SK-N-SH treated with all-trans-retinoic acid at 6 μM for 48 hours (cell line): ENCODE measurements around the gene TPST2.

ENCODE experiments used
- ATAC-seq: fragments of 200-7000 bp; cut with Tn5 transposase; 3 replicates; pipeline ENCODE4 v1.9.1; 2020; ENCODE audit warnings: mild to moderate bottlenecking, moderate library complexity
- ARNTL ChIP-seq: fragments of 450-650 bp; formaldehyde crosslinking; IDR thresholded peaks from 2 replicates; pipeline ENCODE4 v1.5.0; 2020; ENCODE audit warnings: low read depth, mild to moderate bottlenecking, moderate library complexity, borderline replicate concordance
- CSDC2 ChIP-seq: fragments of 250-450 bp; sonication (Bioruptor Pico); IDR thresholded peaks from 2 replicates; pipeline ENCODE4 v1.5.0; 2020; ENCODE audit warnings: mild to moderate bottlenecking, moderate library complexity
- ESRRG ChIP-seq: fragments of 250-450 bp; sonication (Bioruptor Pico); IDR thresholded peaks from 2 replicates; pipeline ENCODE4 v1.6.1; 2021; ENCODE audit warnings: mild to moderate bottlenecking
- GLIS3 ChIP-seq: fragments of 250-450 bp; sonication (Bioruptor Pico); IDR thresholded peaks from 2 replicates; pipeline ENCODE4 v1.5.0; 2020; ENCODE audit warnings: mild to moderate bottlenecking, moderate library complexity
- ISL1 ChIP-seq: fragments of 250-450 bp; sonication (Bioruptor Pico); IDR thresholded peaks from 2 replicates; pipeline ENCODE4 v2.1.2; 2022; ENCODE audit warnings: mild to moderate bottlenecking, moderate library complexity
- OSR1 ChIP-seq: fragments of 250-450 bp; sonication (Bioruptor Pico); IDR thresholded peaks from 2 replicates; pipeline ENCODE4 v1.8.0; 2022; ENCODE audit warnings: moderate library complexity, mild to moderate bottlenecking, inconsistent platforms
- PATZ1 ChIP-seq: fragments of 250-450 bp; sonication (Bioruptor Pico); IDR thresholded peaks from 2 replicates; pipeline ENCODE4 v1.8.0; 2020; ENCODE audit warnings: mild to moderate bottlenecking, moderate library complexity, borderline replicate concordance
- PPARA ChIP-seq: fragments of 250-450 bp; sonication (Bioruptor Pico); IDR thresholded peaks from 2 replicates; pipeline ENCODE4 v1.5.0; 2020; ENCODE audit warnings: mild to moderate bottlenecking, borderline replicate concordance
- RARB ChIP-seq: fragments of 250-450 bp; sonication (Bioruptor Pico); IDR thresholded peaks from 2 replicates; pipeline ENCODE4 v1.8.0; 2021; ENCODE audit warnings: mild to moderate bottlenecking, moderate library complexity
- SNAI2 ChIP-seq: fragments of 250-450 bp; sonication (Bioruptor Pico); IDR thresholded peaks from 2 replicates; pipeline ENCODE4 v1.5.0; 2020; ENCODE audit warnings: mild to moderate bottlenecking, moderate library complexity
- TCF4 ChIP-seq: fragments of 250-450 bp; sonication (Bioruptor Pico); IDR thresholded peaks from 2 replicates; pipeline ENCODE4 v1.8.0; 2021; ENCODE audit warnings: mild to moderate bottlenecking, moderate library complexity, borderline replicate concordance
- TOX ChIP-seq: fragments of 250-450 bp; sonication (Bioruptor Pico); IDR thresholded peaks from 2 replicates; pipeline ENCODE4 v1.8.0; 2021; ENCODE audit warnings: mild to moderate bottlenecking, moderate library complexity, borderline replicate concordance
- TSHZ2 ChIP-seq: fragments of 250-450 bp; sonication (Bioruptor Pico); IDR thresholded peaks from 2 replicates; pipeline ENCODE4 v1.5.0; 2020; ENCODE audit warnings: mild to moderate bottlenecking, moderate library complexity
- ZC3H10 ChIP-seq: fragments of 250-450 bp; sonication (Bioruptor Pico); IDR thresholded peaks from 2 replicates; pipeline ENCODE4 v1.5.1; 2021; ENCODE audit warnings: mild to moderate bottlenecking, moderate library complexity
- ZFP3 ChIP-seq: fragments of 250-450 bp; sonication (Bioruptor Pico); IDR thresholded peaks from 2 replicates; pipeline ENCODE4 v1.5.0; 2020; ENCODE audit warnings: mild to moderate bottlenecking, moderate library complexity
- ZFP30 ChIP-seq: fragments of 450-650 bp; formaldehyde crosslinking; IDR thresholded peaks from 2 replicates; pipeline ENCODE4 v1.5.0; 2022; ENCODE audit warnings: mild to moderate bottlenecking, moderate library complexity
- ZNF565 ChIP-seq: fragments of 450-650 bp; formaldehyde crosslinking; conservative IDR thresholded peaks from 2 replicates; pipeline ENCODE4 v1.5.0; 2020; ENCODE audit warnings: low read depth, mild to moderate bottlenecking, moderate library complexity
- ZNF70 ChIP-seq: fragments of 450-650 bp; formaldehyde crosslinking; IDR thresholded peaks from 2 replicates; pipeline ENCODE4 v1.5.0; 2020; ENCODE audit warnings: mild to moderate bottlenecking, moderate library complexity
- TF ChIP-seq, protein P1 (sequence below): fragments of 250-450 bp; sonication (Bioruptor Pico); IDR thresholded peaks from 2 replicates; pipeline ENCODE4 v1.5.1; 2021; ENCODE audit warnings: mild to moderate bottlenecking, moderate library complexity
- TF ChIP-seq, protein P2 (sequence below): fragments of 250-450 bp; sonication (Bioruptor Pico); IDR thresholded peaks from 2 replicates; pipeline ENCODE4 v1.5.1; 2020; ENCODE audit warnings: low read depth, mild to moderate bottlenecking, moderate library complexity

TPST2 gene

GRCh38 chr22:26545385-26545784, 44.5 kb downstream of the TPST2 start:
- no peak for ATAC-seq

DNA sequence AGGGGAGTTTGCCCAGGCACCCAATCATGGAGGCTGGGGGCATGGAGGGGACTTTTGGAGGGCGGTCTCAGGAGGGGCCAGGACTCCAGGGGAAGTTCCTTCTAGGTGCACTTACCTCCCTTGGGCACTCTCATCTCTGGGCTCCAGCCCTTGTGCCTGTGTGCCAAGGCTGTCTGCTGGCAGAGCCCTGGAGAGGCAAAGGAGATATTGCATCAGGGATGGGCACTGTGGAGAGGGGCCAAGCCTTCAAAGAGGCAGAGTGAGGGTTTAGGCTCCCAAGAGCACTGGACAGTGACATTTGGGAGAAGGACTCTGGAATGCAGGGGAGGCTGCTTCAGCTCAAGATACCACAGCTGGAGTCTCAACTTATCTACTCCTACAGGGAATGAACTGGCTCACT, 45.4 kb downstream of the TPST2 start:
- no peak for ATAC-seq
- TF ChIP-seq ZFP30 (CRISPR knock-in tag) (no peak), OSR1 (CRISPR knock-in tag) (no peak), ISL1 (CRISPR knock-in tag) (no peak), CSDC2 (CRISPR knock-in tag) (no peak), SNAI2 (no peak), PATZ1 (CRISPR knock-in tag) (no peak), ESRRG (CRISPR knock-in tag) (no peak), ZFP3 (CRISPR knock-in tag) (no peak), TCF4 (CRISPR knock-in tag) (no peak)
- TF ChIP-seq, protein P1, sequence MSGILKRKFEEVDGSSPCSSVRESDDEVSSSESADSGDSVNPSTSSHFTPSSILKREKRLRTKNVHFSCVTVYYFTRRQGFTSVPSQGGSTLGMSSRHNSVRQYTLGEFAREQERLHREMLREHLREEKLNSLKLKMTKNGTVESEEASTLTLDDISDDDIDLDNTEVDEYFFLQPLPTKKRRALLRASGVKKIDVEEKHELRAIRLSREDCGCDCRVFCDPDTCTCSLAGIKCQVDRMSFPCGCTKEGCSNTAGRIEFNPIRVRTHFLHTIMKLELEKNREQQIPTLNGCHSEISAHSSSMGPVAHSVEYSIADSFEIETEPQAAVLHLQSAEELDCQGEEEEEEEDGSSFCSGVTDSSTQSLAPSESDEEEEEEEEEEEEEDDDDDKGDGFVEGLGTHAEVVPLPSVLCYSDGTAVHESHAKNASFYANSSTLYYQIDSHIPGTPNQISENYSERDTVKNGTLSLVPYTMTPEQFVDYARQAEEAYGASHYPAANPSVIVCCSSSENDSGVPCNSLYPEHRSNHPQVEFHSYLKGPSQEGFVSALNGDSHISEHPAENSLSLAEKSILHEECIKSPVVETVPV (CRISPR knock-in tag): no peak

More at GRCh38 chr22:26545385-26545784, 44.5 kb downstream of the TPST2 start:
- TF ChIP-seq ESRRG (CRISPR knock-in tag): no peak
- TF ChIP-seq RARB (CRISPR knock-in tag): no peak
- no peak for TF ChIP-seq ZFP3 (CRISPR knock-in tag)
- TF ChIP-seq ZC3H10 (CRISPR knock-in tag): no peak
- TF ChIP-seq TCF4 (CRISPR knock-in tag): no peak
- no peak for TF ChIP-seq PATZ1 (CRISPR knock-in tag)
- no peak for TF ChIP-seq TSHZ2 (CRISPR knock-in tag)
- no peak for TF ChIP-seq ZNF70 (CRISPR knock-in tag)
- TF ChIP-seq SNAI2: no peak
- no peak for TF ChIP-seq ZNF565
- TF ChIP-seq OSR1 (CRISPR knock-in tag): no peak
- TF ChIP-seq, protein P2, sequence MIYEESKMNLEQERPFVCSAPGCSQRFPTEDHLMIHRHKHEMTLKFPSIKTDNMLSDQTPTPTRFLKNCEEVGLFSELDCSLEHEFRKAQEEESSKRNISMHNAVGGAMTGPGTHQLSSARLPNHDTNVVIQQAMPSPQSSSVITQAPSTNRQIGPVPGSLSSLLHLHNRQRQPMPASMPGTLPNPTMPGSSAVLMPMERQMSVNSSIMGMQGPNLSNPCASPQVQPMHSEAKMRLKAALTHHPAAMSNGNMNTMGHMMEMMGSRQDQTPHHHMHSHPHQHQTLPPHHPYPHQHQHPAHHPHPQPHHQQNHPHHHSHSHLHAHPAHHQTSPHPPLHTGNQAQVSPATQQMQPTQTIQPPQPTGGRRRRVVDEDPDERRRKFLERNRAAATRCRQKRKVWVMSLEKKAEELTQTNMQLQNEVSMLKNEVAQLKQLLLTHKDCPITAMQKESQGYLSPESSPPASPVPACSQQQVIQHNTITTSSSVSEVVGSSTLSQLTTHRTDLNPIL: no peak
- TF ChIP-seq GLIS3 (CRISPR knock-in tag): no peak
- no peak for TF ChIP-seq TOX (CRISPR knock-in tag)
- TF ChIP-seq ZFP30 (CRISPR knock-in tag): no peak
- TF ChIP-seq ARNTL (CRISPR knock-in tag): no peak
- no peak for TF ChIP-seq CSDC2 (CRISPR knock-in tag)

DNA sequence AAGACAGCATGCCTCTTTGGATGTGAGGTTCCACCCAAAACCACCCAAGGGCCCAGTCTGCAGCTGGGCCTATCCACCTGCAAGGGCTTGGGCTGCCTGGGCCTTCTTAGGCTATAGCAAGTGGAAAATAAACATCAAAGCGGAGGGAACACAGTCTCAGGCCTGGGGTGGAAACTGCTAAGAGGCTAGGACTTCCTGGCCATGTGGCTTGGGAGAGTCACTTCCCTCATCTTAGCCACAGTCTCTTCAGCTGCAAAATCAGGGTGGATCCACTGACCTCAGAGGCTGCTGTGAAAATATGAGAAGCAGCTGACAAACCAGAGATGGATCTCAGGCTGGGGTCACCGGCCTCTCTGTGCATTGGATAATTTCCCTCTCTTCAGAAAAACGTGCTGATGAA, 47.1 kb downstream of the TPST2 start:
- no peak for ATAC-seq
- no peak for TF ChIP-seq TOX (CRISPR knock-in tag)
- TF ChIP-seq, protein P1 (CRISPR knock-in tag): no peak
- TF ChIP-seq PPARA (CRISPR knock-in tag): no peak
- no peak for TF ChIP-seq ESRRG (CRISPR knock-in tag)
- no peak for TF ChIP-seq GLIS3 (CRISPR knock-in tag)
- TF ChIP-seq ISL1 (CRISPR knock-in tag): no peak
- TF ChIP-seq TSHZ2 (CRISPR knock-in tag): no peak
- TF ChIP-seq ZNF565: no peak
- TF ChIP-seq, protein P2: no peak
- no peak for TF ChIP-seq ZNF70 (CRISPR knock-in tag)
- TF ChIP-seq CSDC2 (CRISPR knock-in tag): no peak
- TF ChIP-seq TCF4 (CRISPR knock-in tag): no peak
- no peak for TF ChIP-seq ZC3H10 (CRISPR knock-in tag)
- no peak for TF ChIP-seq SNAI2
- TF ChIP-seq RARB (CRISPR knock-in tag): no peak
